Effector CD8-positive, alpha-beta T cell (primary cell): ENCODE results near the gene CCDC187.
"Not testable (repeated sequence)": the region's sequence is repeated elsewhere in the genome, so short reads cannot be mapped to it uniquely, and the experiment has no call there.

ENCODE experiments used
- DNase-seq: peaks from one replicate; lab custom pipeline; 2025; lab: John Stamatoyannopoulos, UW

Gene CCDC187

DNA sequence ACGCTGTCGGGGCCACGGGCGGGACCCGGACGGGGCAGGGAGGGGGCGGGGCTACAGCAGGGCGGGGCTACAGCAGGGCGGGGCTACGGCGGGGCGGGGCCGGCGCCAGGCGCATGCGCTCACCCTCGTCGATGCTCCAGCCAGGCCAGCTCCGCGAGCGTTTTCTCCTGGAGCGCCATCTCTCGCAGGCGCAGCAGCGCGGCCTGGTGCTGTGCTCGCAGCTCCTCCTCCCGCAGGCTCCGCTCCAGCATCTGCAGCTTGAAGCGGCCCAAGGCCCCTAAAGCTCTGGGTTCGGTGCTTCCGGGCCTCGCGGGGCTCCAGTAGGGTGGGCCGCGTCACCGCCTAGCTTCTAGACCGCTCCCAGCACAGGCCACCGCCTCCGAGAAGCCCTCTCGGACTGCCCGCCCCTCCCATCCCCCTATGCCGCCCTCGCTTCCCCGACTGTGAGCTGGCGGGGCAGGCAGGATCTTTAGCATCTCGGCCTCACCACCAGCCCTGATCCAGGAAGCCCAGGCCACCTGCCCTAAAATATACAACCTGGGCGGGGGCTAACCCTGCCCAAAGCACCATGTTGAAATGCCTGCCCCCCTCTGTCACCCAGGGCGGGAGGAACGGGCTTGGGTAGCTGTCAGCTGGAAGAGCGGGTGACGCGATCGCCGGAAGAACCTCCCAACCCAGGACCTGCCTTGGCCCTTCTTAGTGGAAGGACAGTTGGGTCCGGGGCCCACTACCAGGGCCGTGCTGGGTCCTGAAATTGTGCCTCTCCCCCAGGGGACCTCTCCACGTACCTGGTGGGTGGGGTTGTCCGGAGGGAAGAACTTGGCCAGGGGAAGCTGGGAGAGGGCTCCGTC lies 36.4 kb downstream of the CCDC187 start:
- peak; percentile 76 for DNase-seq

DNA sequence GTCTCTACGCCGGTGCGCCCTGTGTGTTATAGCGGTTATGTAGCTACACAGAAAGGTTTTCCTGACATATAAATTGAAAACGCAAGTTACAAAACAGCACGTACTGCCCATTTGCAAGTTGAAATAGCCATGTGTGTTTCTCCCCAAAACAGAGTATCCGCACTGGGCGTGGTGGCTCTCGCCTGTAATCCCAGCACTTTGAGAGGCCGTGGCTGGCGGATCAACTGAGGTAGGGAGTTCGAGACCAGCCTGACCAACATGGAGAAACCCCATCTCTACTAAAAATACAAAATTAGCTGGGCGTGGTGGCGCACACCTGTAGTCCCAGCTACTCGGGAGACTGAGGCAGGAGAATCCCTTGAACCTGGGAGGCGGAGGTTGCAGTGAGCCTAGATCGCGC lies 37.3 kb downstream of the CCDC187 start:
- DNase-seq: not testable (repeated sequence)

DNA sequence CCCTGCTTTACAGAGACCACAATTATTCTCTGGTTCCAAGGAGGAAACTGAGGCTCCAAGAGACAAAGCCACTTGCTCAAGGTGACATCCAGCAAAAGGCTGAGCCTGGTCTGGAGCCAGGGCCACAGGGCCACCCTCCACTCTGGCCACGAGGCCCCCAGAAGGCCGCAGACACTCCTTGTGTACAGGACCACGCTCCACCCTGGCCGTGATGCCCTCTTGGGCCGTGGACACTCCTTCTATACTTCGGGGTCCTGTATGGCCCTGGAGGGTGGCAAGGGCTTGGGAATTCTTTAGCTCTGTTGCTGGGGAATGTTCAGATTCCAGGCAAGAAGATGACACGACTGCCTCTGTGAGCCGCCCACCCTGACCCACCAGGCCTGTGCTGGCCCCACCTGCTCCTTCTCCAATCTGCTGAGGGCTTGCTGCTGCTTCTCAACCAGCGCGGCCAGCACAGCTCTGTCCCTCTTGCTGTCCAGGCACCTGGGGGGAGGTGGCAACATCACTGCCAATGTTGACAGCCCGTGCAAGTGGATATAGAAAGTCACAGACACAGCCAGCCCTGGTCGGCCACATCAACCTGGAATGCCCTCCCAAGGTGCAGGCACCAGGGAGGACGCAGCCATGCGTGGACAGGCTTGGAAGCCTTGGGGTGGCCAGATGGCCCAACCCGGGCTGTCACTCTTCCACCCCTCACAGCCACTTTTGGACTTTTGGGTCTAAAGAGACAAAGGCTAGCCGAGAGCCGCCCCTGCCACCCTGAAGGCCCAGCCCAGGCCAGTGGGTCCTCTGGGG lies 38.1 kb downstream of the CCDC187 start:
- no peak for DNase-seq

DNA sequence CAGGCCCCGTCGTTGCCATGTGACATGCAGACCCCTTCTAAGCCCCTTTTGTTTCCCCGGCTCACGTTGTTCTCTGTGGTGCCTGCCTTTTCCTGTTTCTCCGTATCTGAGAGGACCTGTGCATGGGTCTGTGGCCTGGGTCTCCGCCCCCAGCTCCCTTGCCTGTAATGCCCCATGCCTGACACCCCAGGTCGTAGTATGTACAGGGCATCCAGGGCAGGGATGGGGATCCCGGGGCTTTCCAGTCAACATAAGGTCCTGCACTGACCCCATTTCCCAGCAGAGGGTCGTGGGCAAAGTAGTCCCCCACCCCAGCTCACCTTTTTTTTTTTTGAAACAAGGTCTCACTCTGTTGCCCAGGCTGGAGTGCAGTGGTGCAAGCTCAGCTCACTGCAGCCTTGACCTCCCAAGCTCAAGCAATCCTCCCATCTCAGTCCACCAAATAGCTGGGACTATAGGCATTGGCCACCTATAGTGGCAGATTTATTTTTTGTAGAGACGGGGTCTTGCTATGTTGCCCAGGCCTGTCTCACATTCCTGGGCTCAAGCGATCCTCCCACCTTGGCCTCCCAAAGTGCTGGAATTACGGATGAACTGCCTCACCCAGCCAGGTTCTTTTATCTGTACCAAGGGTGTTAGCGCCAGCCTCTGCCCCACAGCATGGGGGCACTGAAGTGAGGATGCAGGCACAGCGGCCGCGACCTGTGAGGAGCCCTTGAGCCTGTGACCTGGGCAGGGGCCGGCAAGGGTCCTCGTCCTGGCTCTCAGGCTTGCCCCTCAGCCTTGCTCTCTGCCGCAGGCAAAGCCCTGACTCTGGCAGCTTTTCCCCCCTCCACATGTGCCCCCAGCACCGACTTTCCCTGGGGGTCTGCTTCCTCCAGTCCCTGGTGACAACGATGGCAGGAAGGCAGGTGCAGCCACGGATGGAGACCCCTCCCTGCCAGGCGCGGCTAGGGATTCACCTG lies 39.2 kb downstream of the CCDC187 start:
- DNase-seq: no peak

DNA sequence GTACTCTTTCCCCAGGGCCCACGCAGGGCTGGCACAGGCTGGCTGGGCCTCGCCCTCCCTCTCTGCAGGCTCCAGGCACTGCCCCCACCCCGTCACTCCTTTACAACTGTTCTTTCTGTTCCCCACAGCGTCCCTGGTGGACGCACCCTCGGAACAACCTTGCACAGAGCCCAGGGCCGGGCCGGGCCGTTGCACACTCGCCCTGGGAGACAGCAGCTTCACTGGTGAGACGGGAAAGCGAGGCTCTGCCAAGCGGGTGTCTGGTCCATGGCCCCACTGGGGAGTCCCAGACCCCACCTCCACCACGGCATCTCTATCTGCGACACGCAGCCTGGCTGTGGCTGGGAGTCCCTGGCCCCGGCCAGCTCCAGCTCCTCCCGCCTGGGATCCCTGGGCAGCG lies 39.9 kb downstream of the CCDC187 start:
- DNase-seq: no peak

DNA sequence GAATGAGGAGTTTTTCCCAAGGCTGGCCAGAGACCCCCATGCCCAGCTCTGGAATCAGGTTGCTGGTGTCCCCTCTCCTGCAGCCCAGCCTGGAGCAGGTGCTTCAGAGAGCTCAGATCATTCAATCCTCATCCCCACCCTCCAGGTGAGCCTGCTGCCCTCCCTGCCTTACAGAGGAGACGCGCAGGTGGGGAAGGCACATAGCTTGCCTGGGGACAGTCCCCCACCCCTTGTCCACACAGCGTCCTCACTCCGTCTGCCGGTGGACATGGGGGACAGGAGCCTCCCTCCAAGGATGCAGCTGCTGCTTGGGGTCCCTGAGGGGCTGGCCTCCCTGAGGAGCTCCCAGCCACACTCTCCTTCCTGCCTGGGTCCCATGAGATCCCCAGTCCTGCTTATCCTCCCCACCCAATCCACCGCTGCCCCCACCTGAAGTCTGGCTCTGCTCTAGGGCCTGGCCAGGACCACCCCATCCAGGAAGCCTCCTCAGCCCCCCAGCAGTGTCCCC lies 41.2 kb downstream of the CCDC187 start:
- DNase-seq: no peak

DNA sequence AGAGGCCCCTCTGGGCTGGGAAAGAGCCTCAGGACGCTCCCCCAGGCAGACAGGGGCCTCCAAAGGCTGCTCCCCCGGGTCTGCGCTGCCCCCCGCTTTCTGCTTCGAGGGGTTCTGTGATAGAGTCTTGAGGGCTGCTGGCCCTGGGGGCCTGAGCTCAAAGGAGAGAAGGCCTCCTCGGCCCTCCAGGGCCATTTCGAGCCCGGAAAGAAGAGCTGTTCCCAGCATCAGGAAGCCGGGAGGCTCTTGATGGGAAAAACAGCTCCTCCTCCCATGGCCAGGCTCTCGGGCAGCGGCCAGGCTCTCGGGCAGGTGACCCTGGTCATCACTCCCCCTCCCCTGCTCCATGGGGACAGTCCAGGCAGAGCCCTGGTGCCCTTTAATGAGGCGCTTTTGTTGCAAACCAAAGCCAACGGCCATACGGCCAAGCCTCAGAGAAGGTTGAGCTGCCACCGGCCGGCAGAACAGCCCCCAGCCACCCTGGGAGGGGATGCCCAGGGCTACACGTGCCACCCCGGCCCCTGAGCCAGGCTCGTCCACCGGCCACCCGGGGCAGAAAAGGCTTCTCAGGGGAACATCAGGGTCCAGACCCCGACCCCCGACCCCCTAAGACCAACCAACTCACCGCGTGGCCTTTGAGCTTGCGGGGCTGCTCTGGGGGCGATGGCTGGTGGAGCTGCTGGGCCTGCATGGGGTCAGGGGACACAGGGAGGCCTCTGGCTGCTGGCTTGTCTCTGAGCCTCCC lies 42.0 kb downstream of the CCDC187 start:
- DNase-seq: no peak

DNA sequence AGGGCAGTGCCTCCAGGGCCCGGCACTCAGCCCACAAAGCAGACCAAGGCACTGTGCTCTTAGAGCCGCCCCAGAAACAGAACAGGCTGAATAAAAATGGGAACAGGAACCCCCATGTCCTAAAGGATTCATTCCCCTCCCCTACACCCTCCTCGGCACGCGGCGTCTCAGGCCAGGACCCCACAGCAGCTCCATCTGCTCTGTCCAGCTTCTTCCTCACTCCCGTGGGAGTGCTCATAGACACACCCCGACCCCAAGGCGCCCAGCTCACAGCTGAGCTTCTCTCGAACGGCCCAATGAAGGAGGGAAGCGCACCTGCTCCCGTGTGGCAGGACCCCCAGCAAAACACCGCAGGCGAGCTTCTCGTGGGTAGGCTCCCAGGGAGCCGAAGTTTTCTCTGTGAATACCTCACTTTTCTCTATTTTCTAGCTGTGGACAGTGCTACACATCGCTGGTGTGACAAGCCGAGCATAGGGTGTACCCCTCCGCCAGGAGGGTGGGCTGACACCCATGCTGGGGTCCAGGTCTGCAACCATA lies 42.9 kb downstream of the CCDC187 start:
- DNase-seq: no peak

DNA sequence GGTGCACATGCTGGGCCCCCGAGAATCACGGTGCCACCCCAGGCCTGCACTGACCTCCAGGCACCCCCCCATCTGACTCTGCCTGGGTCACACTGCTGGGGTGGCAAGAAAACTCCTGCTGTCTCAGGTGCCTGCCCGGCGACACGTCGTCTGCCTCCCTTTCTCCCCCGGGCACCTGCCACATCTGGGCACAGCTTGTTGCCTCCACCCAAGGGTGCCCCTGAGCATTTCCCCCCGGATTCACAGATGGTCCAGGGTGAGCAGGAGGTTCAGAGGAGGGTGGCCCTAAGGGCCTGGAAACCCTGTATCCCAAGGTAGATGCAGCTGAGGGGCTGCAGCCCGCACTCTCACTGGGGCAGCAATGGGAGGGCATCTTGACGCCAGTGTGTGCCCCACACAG lies 43.4 kb downstream of the CCDC187 start:
- no peak for DNase-seq

DNA sequence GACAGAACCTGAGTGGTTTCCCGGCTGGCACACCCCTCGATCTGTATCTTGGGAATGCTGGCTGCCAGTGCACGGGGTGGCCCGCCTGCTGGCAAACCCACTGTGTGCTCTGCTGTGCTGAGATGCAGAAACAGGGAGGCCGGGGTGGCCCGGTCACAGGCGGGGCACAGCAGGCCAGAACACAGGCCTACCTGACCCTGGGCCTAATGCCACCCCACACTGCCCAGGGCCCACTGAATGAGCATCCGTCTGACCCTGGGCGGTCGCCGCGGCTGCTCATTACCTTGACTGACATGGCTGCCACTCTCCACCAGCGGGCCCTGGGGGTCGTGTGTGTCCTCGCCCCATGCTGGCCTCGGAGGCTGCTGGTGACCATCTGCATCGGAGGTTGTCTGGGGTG lies 44.1 kb downstream of the CCDC187 start:
- no peak for DNase-seq

DNA sequence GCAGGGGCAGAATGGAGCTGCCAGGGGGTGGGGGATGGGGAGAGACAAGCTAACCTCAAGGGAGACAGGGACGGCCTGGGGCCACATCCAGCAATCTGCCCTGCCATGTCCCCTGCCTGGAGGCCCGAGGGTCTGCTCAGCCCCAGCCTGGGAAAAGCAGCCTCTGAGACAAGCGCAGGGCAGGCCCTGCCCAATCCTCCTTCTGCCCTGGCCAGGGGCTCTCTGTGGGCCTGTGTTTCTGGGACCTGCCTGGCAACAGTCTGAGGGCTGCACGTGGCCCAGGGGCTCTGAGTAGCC lies 44.4 kb downstream of the CCDC187 start:
- no peak for DNase-seq

DNA sequence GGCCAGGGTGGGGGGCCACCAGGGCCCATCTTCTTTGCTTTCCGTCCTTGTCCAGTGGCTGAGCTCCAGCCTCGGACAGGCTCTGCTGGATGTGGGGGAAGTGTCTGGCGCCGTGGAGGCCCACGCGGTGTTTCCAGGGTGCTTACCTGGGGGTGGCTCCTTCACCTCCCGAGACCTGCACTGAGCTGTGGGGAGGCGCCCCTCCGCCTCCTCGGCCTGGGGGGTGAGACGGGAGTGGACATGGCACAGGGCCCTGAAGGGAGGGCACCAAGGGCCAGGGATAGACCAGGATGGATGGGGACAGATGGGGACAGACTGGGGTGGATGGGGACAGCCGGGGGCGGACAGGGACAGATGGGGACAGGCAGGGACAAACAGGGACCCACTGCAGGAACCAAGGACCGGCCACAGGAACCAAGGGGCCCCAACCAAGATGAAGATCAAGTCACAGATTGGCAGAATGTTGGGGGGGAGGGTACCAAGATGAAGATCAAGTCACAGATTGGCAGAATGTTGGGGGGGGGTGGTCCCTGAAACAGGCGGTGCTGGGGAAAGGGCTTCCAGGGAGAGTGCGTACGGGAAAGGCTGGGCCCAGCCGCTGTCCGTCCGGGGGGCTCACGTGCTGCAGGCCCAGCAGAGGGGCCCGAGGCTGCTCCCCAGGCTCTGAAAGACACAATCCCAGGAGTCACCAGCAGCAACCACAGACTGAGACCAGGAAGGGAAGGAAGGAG lies 44.9 kb downstream of the CCDC187 start:
- no peak for DNase-seq

DNA sequence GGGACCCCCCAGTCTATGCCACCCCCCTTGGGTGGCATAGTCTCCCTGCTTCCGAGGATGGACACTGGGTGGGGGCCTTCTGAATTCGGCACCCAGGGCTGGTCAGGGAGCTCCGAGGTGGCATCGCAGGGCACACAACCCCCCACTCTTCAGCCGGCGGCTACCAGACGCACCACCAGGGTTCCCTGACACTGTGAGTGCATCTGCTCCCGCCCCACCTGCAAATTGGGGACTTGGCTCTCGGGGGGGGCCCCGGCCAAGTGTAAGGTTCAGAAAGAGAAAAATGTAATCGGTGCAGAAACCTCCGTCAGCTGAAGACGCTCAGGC lies 45.6 kb downstream of the CCDC187 start:
- no peak for DNase-seq

DNA sequence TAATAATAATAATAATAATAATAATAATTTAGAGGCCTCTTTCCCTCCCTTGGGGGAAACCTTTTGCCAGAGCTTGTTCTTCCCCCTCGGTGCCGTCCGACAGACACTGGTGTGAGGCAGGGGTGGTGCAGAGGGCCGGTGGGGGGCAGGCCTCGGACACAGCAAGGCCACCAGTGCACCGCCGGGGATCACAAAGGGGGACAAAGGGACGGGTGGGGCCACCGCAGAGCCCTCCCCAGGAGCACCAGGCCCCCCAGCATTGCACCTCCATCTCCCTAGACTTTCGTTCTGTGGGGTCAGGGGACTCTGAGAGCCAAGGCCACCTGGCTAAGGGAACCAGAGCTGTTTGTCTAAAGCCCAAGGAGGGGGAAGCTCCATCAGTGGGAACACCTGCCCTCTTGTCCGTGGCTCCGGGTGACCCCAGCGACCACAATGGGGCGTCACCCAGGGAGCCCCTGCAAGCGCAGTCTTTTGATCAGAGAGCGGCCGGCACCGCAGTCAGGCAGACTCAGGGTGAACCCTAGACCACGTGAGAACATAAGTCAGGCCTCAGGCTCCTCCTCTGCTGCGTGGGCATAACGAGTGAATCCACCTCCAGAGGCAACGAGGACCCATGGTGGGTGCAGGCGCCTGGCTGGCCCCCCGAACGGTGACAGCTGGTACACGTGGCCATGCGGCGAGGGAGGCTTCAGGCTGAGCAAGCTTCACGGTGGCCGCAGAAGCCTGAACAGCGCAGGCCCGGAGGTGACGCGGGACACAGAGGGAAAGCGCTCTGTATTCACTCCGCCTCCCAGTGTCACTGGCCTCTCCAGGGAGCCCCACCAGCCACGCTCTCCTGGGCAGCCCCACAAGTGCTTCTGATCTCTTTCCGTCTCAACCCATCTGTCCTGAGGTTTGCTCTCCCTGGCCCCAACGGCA lies 46.3 kb downstream of the CCDC187 start:
- no peak for DNase-seq

DNA sequence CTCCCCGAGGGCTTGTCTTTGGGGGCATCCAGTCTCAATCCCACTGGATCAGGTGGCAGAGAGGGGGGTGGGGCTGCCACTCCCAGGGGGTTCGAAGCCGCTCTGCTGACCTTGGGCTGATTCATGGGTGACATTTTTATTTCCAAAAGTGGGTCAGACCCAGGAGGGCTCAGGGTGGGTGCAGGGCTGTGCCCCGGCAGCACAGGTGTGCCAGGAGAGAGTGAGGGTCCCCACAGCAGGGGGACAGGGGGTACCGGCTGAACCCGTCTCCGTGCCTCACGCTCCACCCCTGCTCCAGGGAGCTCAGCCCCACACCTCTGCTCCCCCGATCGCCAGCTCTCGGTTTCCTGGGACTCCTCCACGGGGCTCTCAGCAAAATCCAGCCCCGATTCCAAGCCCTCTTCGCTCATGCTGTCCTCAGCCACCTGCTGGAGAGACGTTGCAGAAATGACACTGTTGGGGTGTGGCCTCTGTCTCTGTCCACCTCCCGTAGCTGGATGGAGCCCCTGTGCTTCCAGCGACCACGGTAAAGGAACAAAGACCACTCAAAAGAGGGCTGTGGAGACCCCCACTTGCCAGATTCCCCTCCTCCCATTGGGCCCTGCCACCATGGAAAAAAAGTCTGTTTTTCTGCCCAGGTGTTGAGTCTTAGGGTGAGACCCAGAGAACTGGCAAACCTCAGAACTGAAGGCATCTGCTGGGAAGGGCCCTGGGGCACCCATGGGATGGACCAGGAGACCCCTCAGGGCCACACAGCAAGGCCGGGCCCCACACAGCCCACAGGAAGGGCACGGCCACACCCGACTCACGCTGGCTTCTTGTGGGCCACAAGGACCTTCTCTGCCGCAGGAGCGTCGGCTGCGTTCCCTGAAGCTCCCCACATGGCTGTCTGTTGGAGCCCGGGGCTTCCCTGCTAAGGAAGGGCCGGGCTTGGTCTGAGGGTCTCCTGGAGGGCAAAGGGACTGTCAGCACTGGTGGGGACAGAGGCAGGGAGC lies 47.7 kb downstream of the CCDC187 start:
- DNase-seq: no peak

DNA sequence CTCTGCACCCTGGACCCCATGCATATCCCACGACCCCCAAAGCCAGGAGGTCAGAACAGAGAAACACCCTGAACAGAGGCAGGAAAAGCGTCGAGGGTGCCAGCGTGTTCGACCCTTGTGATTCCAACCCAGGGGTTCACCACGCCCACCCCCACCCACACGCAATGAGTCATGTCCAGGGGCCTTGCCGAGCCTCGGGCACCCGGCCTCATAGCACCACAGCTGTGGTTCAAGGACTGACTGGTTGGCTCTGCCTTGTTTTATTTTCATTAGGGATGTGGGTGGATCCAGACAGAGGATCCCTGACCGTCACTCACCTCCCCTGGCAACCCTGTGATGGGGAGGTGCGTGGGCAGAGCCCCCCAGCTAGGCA lies 48.7 kb downstream of the CCDC187 start:
- no peak for DNase-seq

DNA sequence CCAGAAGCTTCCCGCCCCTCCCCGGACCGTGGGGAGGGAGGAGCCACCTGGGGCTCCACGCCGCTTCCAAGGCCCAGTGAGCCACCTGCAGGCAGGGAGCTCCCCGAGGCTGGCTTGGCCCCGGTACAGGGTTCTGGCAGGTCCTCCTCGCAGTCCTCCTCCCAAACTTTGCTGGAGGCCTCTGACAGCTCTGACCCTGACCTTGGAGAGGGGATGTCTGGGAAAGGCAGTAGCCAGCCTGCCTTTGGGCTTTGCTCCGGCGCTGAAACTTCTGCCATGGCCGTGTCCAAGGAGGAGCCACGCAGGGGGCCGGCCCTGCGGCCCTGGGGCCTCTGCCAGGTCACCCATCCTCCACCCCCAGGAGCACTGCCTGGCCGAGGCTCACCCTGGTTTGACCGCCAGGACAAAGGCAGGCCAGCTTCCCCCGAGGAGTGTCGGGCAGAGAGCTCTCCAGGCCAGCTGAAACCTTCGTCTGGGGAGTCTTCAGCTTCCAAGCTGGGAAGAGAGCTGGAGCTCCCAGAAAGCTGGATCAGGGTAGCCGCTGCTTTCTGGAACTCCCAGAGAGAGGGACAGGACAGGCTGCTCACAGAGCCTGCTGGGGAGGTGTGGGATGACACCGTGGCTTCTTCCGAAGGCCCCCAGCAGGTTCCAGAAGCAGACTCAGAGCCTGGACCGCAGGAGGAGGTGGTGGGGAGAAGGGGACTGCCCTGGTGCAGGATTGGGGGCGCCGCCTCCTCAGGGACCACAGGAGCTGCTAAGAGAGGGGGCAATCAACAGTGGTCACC lies 49.3 kb downstream of the CCDC187 start:
- DNase-seq: no peak
